ENCODE measurements around the gene BAHD1.

The BAHD1 gene

DNA sequence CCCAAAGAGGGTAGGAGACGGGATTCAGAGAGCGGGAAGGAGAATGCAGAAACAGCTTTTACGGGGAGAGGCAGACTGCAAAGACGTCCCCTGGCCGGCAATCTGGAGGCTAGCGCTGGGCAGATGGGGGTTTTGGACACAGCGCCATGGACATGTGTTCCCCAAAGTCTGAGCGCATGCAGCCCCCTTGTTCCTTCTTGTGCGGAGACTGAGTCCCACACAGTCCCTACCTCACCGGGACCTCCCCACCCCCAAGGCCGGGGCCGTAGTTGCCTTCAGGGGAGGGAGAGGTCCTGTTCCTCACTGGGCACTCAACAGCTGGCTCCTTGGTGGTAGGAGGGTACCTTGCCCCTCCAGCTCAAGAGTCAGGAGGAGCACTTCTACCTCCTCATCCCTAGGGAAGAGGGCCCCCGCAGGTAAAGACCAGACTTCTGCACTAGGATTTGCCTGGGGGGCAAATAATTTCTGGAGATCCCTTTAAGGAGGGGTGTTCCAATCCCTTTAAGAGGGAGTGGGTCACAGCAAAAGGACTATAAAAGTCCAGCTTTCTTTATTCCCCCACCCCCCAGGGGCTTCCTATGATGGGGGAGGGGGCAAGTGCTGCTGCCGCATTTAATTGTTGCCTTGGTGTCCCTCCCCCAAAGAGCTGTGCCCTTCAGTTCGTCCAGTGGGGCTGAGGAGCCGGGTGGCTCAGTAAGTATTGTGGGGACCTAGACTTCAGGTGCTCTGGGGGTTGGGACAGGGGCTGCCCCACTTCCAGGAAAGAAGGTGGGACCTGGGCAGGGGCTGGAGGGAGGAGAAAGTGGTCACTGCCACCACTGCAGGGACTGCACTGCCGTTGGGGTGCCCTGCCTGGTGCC, 3.6 kb upstream of the BAHD1 start:
- peaks cover 5% of the 10 kb centered on the region for H3K79me2 ChIP-seq (ENCODE audit: low read length)
- H3K4me1 ChIP-seq (ENCODE audit: low read length), result no peaks in the 10 kb centered on the region
- no peaks in the 10 kb centered on the region for H3K36me3 ChIP-seq (replicated peaks; ENCODE audit: insufficient read depth, low read length)
- DNase-seq, result no peak
- peaks cover 12% of the 10 kb centered on the region for H3F3A ChIP-seq (ENCODE audit: insufficient read depth, low read length)
- no peak overlapping the region for H3K9ac ChIP-seq (ENCODE audit: low read length)
- no peaks in the 10 kb centered on the region for H4K20me1 ChIP-seq (ENCODE audit: insufficient read depth, low read length)
- no peaks in the 10 kb centered on the region for H3K9me2 ChIP-seq (replicated peaks; ENCODE audit: insufficient read depth, low read length)
- TF ChIP-seq EZH2phosphoT487 (IDR thresholded peaks at IDR 0.05; ENCODE audit: low read length) (no peak), EZH2 (optimal IDR thresholded peaks at IDR 0.05; ENCODE audit: low read depth, low read length) (no peak)
- TF ChIP-seq, protein P1, sequence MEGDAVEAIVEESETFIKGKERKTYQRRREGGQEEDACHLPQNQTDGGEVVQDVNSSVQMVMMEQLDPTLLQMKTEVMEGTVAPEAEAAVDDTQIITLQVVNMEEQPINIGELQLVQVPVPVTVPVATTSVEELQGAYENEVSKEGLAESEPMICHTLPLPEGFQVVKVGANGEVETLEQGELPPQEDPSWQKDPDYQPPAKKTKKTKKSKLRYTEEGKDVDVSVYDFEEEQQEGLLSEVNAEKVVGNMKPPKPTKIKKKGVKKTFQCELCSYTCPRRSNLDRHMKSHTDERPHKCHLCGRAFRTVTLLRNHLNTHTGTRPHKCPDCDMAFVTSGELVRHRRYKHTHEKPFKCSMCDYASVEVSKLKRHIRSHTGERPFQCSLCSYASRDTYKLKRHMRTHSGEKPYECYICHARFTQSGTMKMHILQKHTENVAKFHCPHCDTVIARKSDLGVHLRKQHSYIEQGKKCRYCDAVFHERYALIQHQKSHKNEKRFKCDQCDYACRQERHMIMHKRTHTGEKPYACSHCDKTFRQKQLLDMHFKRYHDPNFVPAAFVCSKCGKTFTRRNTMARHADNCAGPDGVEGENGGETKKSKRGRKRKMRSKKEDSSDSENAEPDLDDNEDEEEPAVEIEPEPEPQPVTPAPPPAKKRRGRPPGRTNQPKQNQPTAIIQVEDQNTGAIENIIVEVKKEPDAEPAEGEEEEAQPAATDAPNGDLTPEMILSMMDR (IDR thresholded peaks at IDR 0.05; ENCODE audit: low read length), result no peak
- H3K27ac ChIP-seq (ENCODE audit: low read length), result no peak overlapping the region
- peak overlapping the region; percentile 84; the same call in 1 of the 2 replicates for H3K4me2 ChIP-seq (ENCODE audit: low read depth, low read length)
- no peak overlapping the region; the same call in 1 of the 2 replicates for H3K4me3 ChIP-seq (ENCODE audit: low read length)
- no peaks in the 10 kb centered on the region for H3K9me3 ChIP-seq (replicated peaks; ENCODE audit: insufficient read depth, low read length)
- H3K27me3 ChIP-seq (replicated peaks; ENCODE audit: insufficient read depth, low read length), result peaks cover 33% of the 10 kb centered on the region
- H2AFZ ChIP-seq (ENCODE audit: low read length), result peak overlapping the region; percentile 62; the same call in 1 of the 2 replicates

DNA sequence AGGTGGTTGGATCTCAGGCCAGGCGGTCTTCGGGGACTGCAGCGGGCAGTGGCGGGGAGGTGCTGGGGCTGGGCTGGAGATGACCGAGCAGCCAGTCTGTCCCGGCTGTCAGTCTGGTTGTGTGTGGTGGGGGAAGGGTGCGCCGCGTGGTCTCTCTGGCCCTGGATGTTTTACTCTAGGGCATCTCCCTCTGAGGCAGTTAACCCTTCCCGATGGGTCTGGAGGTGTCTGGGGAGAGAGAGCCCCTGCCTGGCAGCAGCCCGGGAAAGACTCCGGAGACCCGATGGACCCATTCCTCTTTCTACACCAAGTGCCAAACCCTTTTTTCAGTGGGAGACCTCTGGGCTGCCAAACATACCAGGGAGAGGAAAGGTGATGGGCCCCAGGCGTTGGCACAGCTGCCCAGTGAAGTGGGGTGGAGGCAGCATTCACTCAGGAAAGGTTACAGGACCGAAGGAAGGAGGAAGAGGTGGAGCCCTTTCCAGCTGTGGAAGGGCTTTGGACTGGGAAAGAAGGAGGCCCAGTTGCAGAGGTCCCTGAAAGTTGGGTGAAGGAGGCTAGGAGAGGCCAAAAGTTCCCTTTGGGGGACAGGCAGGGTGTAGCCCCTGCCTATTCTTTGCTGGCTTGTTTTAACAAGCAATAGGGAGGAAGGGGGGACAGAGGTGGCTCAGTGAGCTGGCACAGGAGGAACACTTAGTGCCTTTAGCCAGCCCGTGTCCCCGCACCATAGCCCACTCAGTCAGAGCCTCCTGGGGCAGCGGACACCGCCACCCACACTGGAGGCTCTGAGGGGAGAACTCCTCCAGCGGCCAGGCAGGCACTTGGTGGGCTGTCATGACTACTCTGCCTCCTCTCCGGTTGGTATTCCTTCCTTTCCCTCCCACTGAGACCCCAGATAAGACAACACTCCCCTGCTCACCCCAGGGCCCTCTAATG, 2.7 kb upstream of the BAHD1 start:
- Histone ChIP-seq H3K79me2 (ENCODE audit: low read length) (peaks cover 14% of the 10 kb centered on the region), H3K4me3 (ENCODE audit: low read length) (no peak overlapping the region), H3F3A (ENCODE audit: insufficient read depth, low read length) (peaks cover 16% of the 10 kb centered on the region), H3K4me2 (ENCODE audit: low read depth, low read length) (no peak overlapping the region), H3K36me3 (replicated peaks; ENCODE audit: insufficient read depth, low read length) (no peaks in the 10 kb centered on the region), H3K4me1 (ENCODE audit: low read length) (no peaks in the 10 kb centered on the region), H3K9me2 (replicated peaks; ENCODE audit: insufficient read depth, low read length) (no peaks in the 10 kb centered on the region), H3K9me3 (replicated peaks; ENCODE audit: insufficient read depth, low read length) (no peaks in the 10 kb centered on the region), H2AFZ (ENCODE audit: low read length) (no peak overlapping the region), H3K27me3 (replicated peaks; ENCODE audit: insufficient read depth, low read length) (peaks cover 33% of the 10 kb centered on the region), H3K27ac (ENCODE audit: low read length) (no peak overlapping the region), H4K20me1 (ENCODE audit: insufficient read depth, low read length) (0 out of 2 replicates have a peak, but pooled peaks cover 5% of the 10 kb centered on the region), H3K9ac (ENCODE audit: low read length) (no peak overlapping the region)
- no peak for DNase-seq
- no peak for TF ChIP-seq EZH2 (optimal IDR thresholded peaks at IDR 0.05; ENCODE audit: low read depth, low read length)
- no peak for TF ChIP-seq EZH2phosphoT487 (IDR thresholded peaks at IDR 0.05; ENCODE audit: low read length)
- TF ChIP-seq, protein P1 (IDR thresholded peaks at IDR 0.05; ENCODE audit: low read length), result no peak

DNA sequence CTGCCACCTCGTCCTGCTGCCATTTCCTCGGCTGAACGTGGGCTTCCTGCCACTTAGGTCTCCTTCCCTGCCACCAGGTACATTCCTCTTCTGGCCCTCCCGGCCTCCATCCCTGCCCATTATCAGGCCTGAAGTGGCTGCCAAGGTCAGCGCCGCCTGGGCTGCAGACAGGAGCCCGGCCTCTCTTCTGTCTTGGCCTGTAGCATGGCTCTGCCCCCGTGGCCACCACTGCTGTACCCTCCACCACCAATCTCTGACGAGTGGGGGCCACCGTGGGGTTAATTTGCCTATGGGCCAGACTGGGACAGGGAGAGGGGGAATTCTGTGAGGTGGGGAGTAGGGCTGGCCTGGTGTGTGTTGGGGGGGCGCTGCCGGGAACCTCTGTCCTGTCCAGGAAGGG, 2.0 kb upstream of the BAHD1 start:
- no peak for DNase-seq
- Histone ChIP-seq H3K36me3 (replicated peaks; ENCODE audit: insufficient read depth, low read length) (no peaks in the 10 kb centered on the region), H3F3A (ENCODE audit: insufficient read depth, low read length) (peaks cover 16% of the 10 kb centered on the region), H3K4me2 (ENCODE audit: low read depth, low read length) (no peak overlapping the region), H3K27me3 (replicated peaks; ENCODE audit: insufficient read depth, low read length) (peaks cover 33% of the 10 kb centered on the region), H2AFZ (ENCODE audit: low read length) (no peak overlapping the region), H3K4me1 (ENCODE audit: low read length) (no peaks in the 10 kb centered on the region), H3K9me2 (replicated peaks; ENCODE audit: insufficient read depth, low read length) (no peaks in the 10 kb centered on the region), H3K9me3 (replicated peaks; ENCODE audit: insufficient read depth, low read length) (no peaks in the 10 kb centered on the region), H3K79me2 (ENCODE audit: low read length) (peaks cover 21% of the 10 kb centered on the region), H3K4me3 (ENCODE audit: low read length) (no peak overlapping the region), H4K20me1 (ENCODE audit: insufficient read depth, low read length) (0 out of 2 replicates have a peak, but pooled peaks cover 5% of the 10 kb centered on the region), H3K27ac (ENCODE audit: low read length) (no peak overlapping the region), H3K9ac (ENCODE audit: low read length) (no peak overlapping the region)
- no peak for TF ChIP-seq EZH2 (optimal IDR thresholded peaks at IDR 0.05; ENCODE audit: low read depth, low read length)
- TF ChIP-seq EZH2phosphoT487 (IDR thresholded peaks at IDR 0.05; ENCODE audit: low read length), result no peak
- TF ChIP-seq, protein P1 (IDR thresholded peaks at IDR 0.05; ENCODE audit: low read length), result no peak
